ENCODE measurements around the gene CDC25C. TPM values are rescaled to one million over a fixed set of nuclear protein-coding genes. Genes with fewer than 3 reads are reported as not detected.

The CDC25C gene
- total RNA-seq, 3 donors from 2014 or later, result 0.69 to 1.3 (median 1.2) TPM

- no peaks in the 10 kb centered on the region for H3K27me3 Mint-ChIP-seq (ENCODE audit: low read depth)
- H3K4me3 Mint-ChIP-seq, result peak overlapping the region; percentile 91
- H3K9me3 Mint-ChIP-seq, result peaks cover 6% of the 10 kb centered on the region
- DNase-seq, result peak; percentile 66
- H3K4me1 Mint-ChIP-seq (ENCODE audit: low read depth), result peaks cover 45% of the 10 kb centered on the region
- ATAC-seq, result peak; percentile 55 to 59
- peaks cover 10% of the 10 kb centered on the region for H3K36me3 Mint-ChIP-seq (ENCODE audit: insufficient read depth)
Measured at GRCh38 chr5:138352722-138353559, 21.3 kb upstream of the CDC25C start.

DNA sequence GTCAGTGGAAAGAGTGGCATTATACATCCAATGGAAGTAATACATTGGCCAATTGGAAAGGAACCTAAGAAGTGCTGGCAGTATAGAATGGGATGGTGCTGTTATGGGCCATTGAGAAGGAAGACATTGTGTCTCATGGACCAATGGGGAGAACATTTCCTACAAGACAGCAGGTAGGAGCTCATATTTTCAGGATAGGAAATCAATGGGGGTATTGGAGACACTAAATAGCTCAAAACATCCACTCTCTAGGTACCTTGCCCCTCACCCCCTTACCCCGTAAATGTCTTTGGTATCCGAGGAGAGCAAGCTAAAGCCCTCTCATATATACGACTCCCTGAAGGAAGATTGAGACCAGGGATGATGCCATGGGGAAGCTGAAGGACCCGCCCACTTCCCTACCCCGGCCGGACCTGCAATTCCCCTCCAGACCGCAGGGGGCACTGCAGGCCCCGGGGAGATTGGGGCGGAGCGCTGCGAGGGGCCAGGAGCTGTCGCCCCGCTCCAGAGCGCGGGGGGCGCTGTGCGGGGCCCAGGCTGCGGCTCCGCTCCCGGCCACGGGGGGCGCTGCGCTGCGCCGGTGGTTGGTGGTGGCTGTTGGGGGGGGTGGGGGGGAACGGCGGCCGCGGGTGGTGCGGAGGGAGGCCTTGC lies 20.6 kb upstream of the CDC25C start, which contains the start of gene KDM3B:
Gene KDM3B (plus strand): TSS at position 615 of the 651 bp plus-strand sequence. CDS start 111 bp downstream, outside the sequence.
- Mint-ChIP-seq H3K4me3 (peak within 1 kb of the TSS; percentile 91), H3K4me1 (ENCODE audit: low read depth) (peaks cover 45% of the 10 kb centered on the region)
- ATAC-seq, result peak; percentile 79 to 82

DNA sequence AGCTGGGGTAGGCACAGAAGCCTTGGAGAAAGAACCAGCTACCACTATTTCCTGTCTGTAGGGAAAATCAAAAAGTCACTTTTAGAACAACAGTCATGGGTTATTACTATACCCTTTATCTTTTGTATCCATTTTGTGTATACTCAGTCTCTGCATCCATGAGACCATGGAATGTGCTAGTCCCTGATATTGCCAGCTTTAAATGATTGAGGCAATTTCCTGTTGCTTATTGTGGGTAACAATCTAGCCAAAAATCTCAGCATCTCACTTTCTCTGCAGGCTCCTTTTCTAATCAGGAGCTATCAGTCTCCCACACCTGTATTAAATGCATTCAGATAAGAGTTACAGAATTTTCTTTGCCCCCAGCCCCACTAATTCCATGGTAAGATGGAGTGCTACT lies 19.9 kb upstream of the CDC25C start:
- Mint-ChIP-seq H3K4me3 (peak overlapping the region; percentile 65), H3K9me3 (peaks cover 6% of the 10 kb centered on the region), H3K36me3 (ENCODE audit: insufficient read depth) (peaks cover 19% of the 10 kb centered on the region), H3K4me1 (ENCODE audit: low read depth) (peaks cover 42% of the 10 kb centered on the region), H3K27me3 (ENCODE audit: low read depth) (no peaks in the 10 kb centered on the region)
- ATAC-seq (no peak), DNase-seq (no peak)

More for the DNA sequence above, 20.6 kb upstream of the CDC25C start, which contains the start of gene KDM3B:
- H3K27me3 Mint-ChIP-seq (ENCODE audit: low read depth), result no peaks in the 10 kb centered on the region
- peaks cover 15% of the 10 kb centered on the region for H3K36me3 Mint-ChIP-seq (ENCODE audit: insufficient read depth)
- H3K9me3 Mint-ChIP-seq, result peaks cover 6% of the 10 kb centered on the region
- peak; percentile 90 for DNase-seq

- no peak for ATAC-seq
- no peak for DNase-seq
- no peak overlapping the region for H3K4me3 Mint-ChIP-seq
- H3K9me3 Mint-ChIP-seq, result peaks cover 6% of the 10 kb centered on the region
- peaks cover 20% of the 10 kb centered on the region for H3K36me3 Mint-ChIP-seq (ENCODE audit: insufficient read depth)
- H3K27me3 Mint-ChIP-seq (ENCODE audit: low read depth), result no peaks in the 10 kb centered on the region
- peaks cover 38% of the 10 kb centered on the region for H3K4me1 Mint-ChIP-seq (ENCODE audit: low read depth)
Measured at GRCh38 chr5:138351056-138351455, 19.5 kb upstream of the CDC25C start.

GRCh38 chr5:138350563-138350890 lies 18.9 kb upstream of the CDC25C start:
- Mint-ChIP-seq H3K27me3 (ENCODE audit: low read depth) (no peaks in the 10 kb centered on the region), H3K4me1 (ENCODE audit: low read depth) (peaks cover 33% of the 10 kb centered on the region), H3K4me3 (no peak overlapping the region), H3K9me3 (peaks cover 6% of the 10 kb centered on the region), H3K36me3 (ENCODE audit: insufficient read depth) (peaks cover 26% of the 10 kb centered on the region)
- ATAC-seq (no peak), DNase-seq (no peak)

DNA sequence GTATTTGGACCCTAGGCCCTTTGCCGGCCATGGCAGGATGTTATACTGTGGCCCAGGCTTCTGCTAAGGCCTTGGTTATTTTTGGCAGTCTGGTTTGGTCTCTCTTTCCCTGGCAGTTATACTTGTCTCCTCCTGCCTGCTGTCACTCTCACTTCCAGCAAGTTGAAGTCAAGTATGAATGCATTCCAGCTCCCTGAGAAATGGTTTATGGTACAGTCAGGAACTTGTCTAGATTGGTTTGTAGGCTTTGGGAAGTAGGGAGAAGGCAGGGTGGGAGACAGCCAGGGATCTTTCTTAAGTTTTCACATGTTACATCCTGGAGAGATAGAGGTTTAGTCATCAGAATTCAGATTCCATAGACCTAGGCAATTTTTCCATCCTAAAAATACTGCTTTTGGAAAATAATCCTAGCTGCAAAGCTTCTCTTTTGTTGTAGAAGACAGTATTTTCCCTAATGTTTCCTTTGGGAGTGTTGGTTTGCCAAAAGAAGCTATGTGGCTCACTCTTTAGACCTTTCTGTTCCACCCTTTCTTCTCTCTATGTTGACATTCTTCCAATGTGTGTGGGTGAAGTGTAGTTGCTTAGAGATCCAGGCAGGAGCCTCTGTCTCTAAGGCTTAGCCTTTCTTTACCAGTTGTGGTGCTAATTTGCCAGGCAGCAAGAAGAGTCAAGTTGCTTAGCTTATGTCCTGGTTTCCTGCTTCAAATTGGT lies 18.4 kb upstream of the CDC25C start:
- DNase-seq, result no peak
- Mint-ChIP-seq H3K9me3 (peaks cover 6% of the 10 kb centered on the region), H3K4me3 (no peak overlapping the region), H3K27me3 (ENCODE audit: low read depth) (no peaks in the 10 kb centered on the region), H3K36me3 (ENCODE audit: insufficient read depth) (peaks cover 30% of the 10 kb centered on the region), H3K4me1 (ENCODE audit: low read depth) (peaks cover 27% of the 10 kb centered on the region)
- no peak for ATAC-seq

DNA sequence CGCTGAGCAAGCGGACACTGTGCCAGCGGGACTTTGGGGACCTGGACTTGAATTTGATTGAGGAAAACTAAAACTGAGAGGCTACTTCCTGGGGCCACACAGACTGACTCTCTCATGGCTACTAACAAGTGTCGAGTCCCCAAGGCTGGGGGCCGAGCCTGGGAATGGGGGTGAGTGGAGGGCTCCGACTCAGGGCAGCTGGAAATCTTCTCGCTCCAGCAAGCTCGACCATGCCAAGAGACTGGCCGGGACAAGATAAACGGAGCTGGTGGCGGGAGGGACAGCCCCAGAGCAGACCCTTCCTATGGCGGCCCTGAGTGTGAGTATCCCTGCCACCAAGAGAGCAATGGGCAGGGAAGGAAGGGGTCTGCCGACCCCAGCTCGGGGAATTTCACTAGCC lies 15.3 kb upstream of the CDC25C start:
- DNase-seq, result no peak
- ATAC-seq, result no peak
- Mint-ChIP-seq H3K4me3 (no peak overlapping the region), H3K9me3 (peaks cover 3% of the 10 kb centered on the region), H3K4me1 (ENCODE audit: low read depth) (peaks cover 9% of the 10 kb centered on the region), H3K27me3 (ENCODE audit: low read depth) (no peaks in the 10 kb centered on the region), H3K36me3 (ENCODE audit: insufficient read depth) (peaks cover 34% of the 10 kb centered on the region)

DNA sequence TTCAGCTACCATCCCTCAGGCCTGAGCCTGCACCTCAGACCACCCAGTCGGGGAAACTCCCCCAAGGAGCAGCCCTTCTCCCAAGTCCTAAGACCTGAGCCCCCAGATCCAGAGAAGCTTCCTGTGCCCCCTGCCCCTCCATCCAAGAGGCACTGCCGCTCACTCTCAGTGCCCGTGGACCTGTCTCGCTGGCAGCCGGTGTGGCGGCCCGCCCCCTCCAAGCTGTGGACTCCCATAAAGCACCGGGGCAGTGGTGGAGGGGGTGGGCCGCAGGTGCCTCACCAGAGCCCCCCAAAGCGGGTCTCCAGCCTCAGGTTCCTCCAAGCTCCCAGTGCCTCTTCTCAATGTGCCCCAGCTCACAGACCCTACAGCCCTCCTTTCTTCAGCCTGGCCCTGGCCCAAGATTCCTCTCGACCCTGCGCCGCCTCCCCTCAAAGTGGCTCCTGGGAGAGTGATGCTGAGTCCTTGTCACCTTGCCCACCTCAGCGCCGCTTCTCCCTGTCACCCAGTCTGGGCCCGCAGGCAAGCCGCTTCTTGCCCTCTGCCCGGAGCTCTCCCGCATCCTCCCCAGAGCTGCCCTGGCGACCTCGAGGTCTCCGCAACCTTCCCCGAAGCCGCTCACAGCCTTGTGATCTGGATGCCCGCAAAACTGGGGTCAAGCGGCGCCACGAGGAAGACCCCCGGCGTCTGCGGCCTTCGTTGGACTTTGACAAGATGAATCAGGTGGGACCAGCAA lies 13.5 kb upstream of the CDC25C start:
- no peak overlapping the region for H3K4me3 Mint-ChIP-seq
- ATAC-seq, result no peak
- no peaks in the 10 kb centered on the region for H3K27me3 Mint-ChIP-seq (ENCODE audit: low read depth)
- no peak for DNase-seq
- no peaks in the 10 kb centered on the region for H3K9me3 Mint-ChIP-seq
- H3K4me1 Mint-ChIP-seq (ENCODE audit: low read depth), result peaks cover 16% of the 10 kb centered on the region
- H3K36me3 Mint-ChIP-seq (ENCODE audit: insufficient read depth), result peaks cover 39% of the 10 kb centered on the region

- Mint-ChIP-seq H3K36me3 (ENCODE audit: insufficient read depth) (peaks cover 12% of the 10 kb centered on the region), H3K27me3 (ENCODE audit: low read depth) (no peaks in the 10 kb centered on the region), H3K9me3 (no peaks in the 10 kb centered on the region), H3K4me3 (peak overlapping the region; percentile 89), H3K4me1 (ENCODE audit: low read depth) (peaks cover 35% of the 10 kb centered on the region)
- DNase-seq, result no peak
- ATAC-seq, result no peak
Measured at GRCh38 chr5:138340008-138340407, 8.4 kb upstream of the CDC25C start.

DNA sequence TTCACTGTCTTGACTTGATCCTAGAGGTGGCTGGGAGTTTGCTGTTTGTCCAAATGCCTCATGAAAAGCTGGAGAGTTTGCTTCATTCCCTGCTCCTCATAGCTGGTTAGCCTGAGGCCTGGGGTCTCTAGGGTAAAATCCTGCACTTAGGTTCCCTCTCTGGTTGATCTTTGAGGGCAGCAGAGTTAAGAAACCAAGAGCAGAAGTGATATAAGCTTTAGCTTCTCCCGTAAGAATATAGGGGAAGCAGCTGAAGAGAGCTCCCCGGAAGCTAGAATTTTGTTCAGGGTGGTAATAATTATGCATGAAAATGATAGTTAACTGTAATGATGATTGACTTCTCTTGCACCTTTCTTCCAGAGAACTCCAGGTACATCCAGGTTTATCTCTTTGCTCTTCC lies 7.9 kb upstream of the CDC25C start:
- H3K9me3 Mint-ChIP-seq, result no peaks in the 10 kb centered on the region
- H3K4me3 Mint-ChIP-seq, result peak overlapping the region; percentile 89
- no peaks in the 10 kb centered on the region for H3K27me3 Mint-ChIP-seq (ENCODE audit: low read depth)
- ATAC-seq (no peak), DNase-seq (no peak)
- H3K36me3 Mint-ChIP-seq (ENCODE audit: insufficient read depth), result peaks cover 12% of the 10 kb centered on the region
- H3K4me1 Mint-ChIP-seq (ENCODE audit: low read depth), result peaks cover 35% of the 10 kb centered on the region

DNA sequence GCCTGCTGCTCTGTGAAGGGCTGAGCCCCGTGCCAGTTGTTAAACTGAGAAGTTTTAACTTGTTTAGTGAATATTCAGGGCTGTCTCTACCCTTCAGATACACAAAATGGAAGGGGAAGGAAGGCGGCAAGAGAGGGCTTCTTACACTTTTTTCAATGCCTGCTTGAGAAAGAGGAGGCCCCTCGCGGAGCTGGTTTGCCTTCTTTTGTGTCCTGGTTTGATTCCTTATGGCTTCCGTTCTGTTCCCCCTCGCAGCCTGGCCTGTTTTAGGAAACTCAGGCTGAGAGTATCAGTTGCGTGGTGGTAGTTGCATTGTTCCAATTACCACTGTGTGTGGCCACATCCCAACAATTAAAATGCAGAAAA lies 7.5 kb upstream of the CDC25C start:
- Mint-ChIP-seq H3K36me3 (ENCODE audit: insufficient read depth) (peaks cover 12% of the 10 kb centered on the region), H3K27me3 (ENCODE audit: low read depth) (no peaks in the 10 kb centered on the region), H3K4me3 (peak overlapping the region; percentile 89), H3K4me1 (ENCODE audit: low read depth) (peaks cover 35% of the 10 kb centered on the region), H3K9me3 (no peaks in the 10 kb centered on the region)
- no peak for DNase-seq
- no peak for ATAC-seq

- DNase-seq (no peak), ATAC-seq (peak in 1 of 2 donors; percentile 6)
- H3K27me3 Mint-ChIP-seq (ENCODE audit: low read depth), result no peaks in the 10 kb centered on the region
- H3K4me1 Mint-ChIP-seq (ENCODE audit: low read depth), result peaks cover 35% of the 10 kb centered on the region
- H3K36me3 Mint-ChIP-seq (ENCODE audit: insufficient read depth), result peaks cover 12% of the 10 kb centered on the region
- no peaks in the 10 kb centered on the region for H3K9me3 Mint-ChIP-seq
- peak overlapping the region; percentile 89 for H3K4me3 Mint-ChIP-seq
Measured at GRCh38 chr5:138338411-138339090, 6.9 kb upstream of the CDC25C start.

GRCh38 chr5:138337685-138338410 lies 6.2 kb upstream of the CDC25C start, which contains the start of gene FAM53C:
Gene FAM53C, plus strand, starts transcription at chr5:138338266. Its CDS starts 3,070 bp downstream, at chr5:138341336.
- peak; percentile 94 to 96 for ATAC-seq
- peak; percentile 87 for DNase-seq
- peaks cover 35% of the 10 kb centered on the region for H3K4me1 Mint-ChIP-seq (ENCODE audit: low read depth)

More at GRCh38 chr5:138337685-138338410, 6.2 kb upstream of the CDC25C start, which contains the start of gene FAM53C:
- Mint-ChIP-seq H3K27me3 (ENCODE audit: low read depth) (no peaks in the 10 kb centered on the region), H3K36me3 (ENCODE audit: insufficient read depth) (peaks cover 11% of the 10 kb centered on the region), H3K4me3 (peak within 1 kb of the TSS; percentile 89), H3K9me3 (no peaks in the 10 kb centered on the region)

Measured in activated T-cell treated with anti-CD3 and anti-CD28 coated beads, Interleukin-2, amount 50 U/mL, for 4 hours (primary cell).